Measurements from ENCODE around the gene APP. TPM values are rescaled to one million over a fixed set of nuclear protein-coding genes. Genes with fewer than 3 reads are reported as not detected.

The APP gene
- 10 to 100 TPM; 28.6 to 81.7 TPM for polyA plus RNA-seq

GRCh38 chr21:26170471-26171257, at the start of gene APP:
Gene APP (minus strand): TSS chr21:26170770. CDS start chr21:26170620, 150 bp downstream.
- no peaks in the 10 kb centered on the region for H3K9me3 ChIP-seq (ENCODE audit: control insufficient read depth in 2 of 2, insufficient read depth in 1 of 2, low read depth in 1 of 2, low read length in 1 of 2)
- H3K36me3 ChIP-seq (ENCODE audit: control insufficient read depth in 2 of 2, insufficient read depth in 2 of 2, low read length in 1 of 2) = no peaks in the 10 kb centered on the region
- no peaks in the 10 kb centered on the region for H3K4me1 ChIP-seq (ENCODE audit: control insufficient read depth in 2 of 2, insufficient read depth in 2 of 2, low read length in 1 of 2)
- H3K27ac ChIP-seq (ENCODE audit: low read depth in 2 of 2, low read length in 1 of 2) = peak within 1 kb of the TSS; percentile 83 to 86
- peak within 1 kb of the TSS; percentile 59 to 93 for H3K4me3 ChIP-seq (ENCODE audit: low read depth in 1 of 2, low read length in 2 of 2)
- no peaks in the 10 kb centered on the region for H3K27me3 ChIP-seq (ENCODE audit: control insufficient read depth in 1 of 2, insufficient read depth in 2 of 2, low read length in 2 of 2)
- 0 to 1% methylated on average over 68 to 88 of the region's 88 CpGs for WGBS, 2 donors

GRCh38 chr21:26212220-26212619, 41.6 kb upstream of the APP start:
- no peak overlapping the region for H3K4me3 ChIP-seq (ENCODE audit: low read depth in 1 of 2, low read length in 2 of 2)
- no peaks in the 10 kb centered on the region for H3K9me3 ChIP-seq (ENCODE audit: control insufficient read depth in 2 of 2, insufficient read depth in 1 of 2, low read depth in 1 of 2, low read length in 1 of 2)
- no peak overlapping the region for H3K27ac ChIP-seq (ENCODE audit: low read depth in 2 of 2, low read length in 1 of 2)
- H3K36me3 ChIP-seq (ENCODE audit: control insufficient read depth in 2 of 2, insufficient read depth in 2 of 2, low read length in 1 of 2) = no peaks in the 10 kb centered on the region
- WGBS, 2 donors = 79 to 86% methylated on average over 9 of the region's 9 CpGs
- no peaks in the 10 kb centered on the region for H3K27me3 ChIP-seq (ENCODE audit: control insufficient read depth in 1 of 2, insufficient read depth in 2 of 2, low read length in 2 of 2)
- H3K4me1 ChIP-seq (ENCODE audit: control insufficient read depth in 2 of 2, insufficient read depth in 2 of 2, low read length in 1 of 2) = no peaks in the 10 kb centered on the region

GRCh38 chr21:26210614-26211013, 40.0 kb upstream of the APP start:
- H3K4me3 ChIP-seq (ENCODE audit: low read depth in 1 of 2, low read length in 2 of 2) = no peak overlapping the region
- no peaks in the 10 kb centered on the region for H3K4me1 ChIP-seq (ENCODE audit: control insufficient read depth in 2 of 2, insufficient read depth in 2 of 2, low read length in 1 of 2)
- H3K9me3 ChIP-seq (ENCODE audit: control insufficient read depth in 2 of 2, insufficient read depth in 1 of 2, low read depth in 1 of 2, low read length in 1 of 2) = no peaks in the 10 kb centered on the region
- WGBS, 2 donors = 58 to 77% methylated on average over 3 of the region's 3 CpGs
- H3K27ac ChIP-seq (ENCODE audit: low read depth in 2 of 2, low read length in 1 of 2) = no peak overlapping the region
- no peaks in the 10 kb centered on the region for H3K27me3 ChIP-seq (ENCODE audit: control insufficient read depth in 1 of 2, insufficient read depth in 2 of 2, low read length in 2 of 2)
- no peaks in the 10 kb centered on the region for H3K36me3 ChIP-seq (ENCODE audit: control insufficient read depth in 2 of 2, insufficient read depth in 2 of 2, low read length in 1 of 2)

- no peaks in the 10 kb centered on the region for H3K9me3 ChIP-seq (ENCODE audit: control insufficient read depth in 2 of 2, insufficient read depth in 1 of 2, low read depth in 1 of 2, low read length in 1 of 2)
- no peak overlapping the region for H3K4me3 ChIP-seq (ENCODE audit: low read depth in 1 of 2, low read length in 2 of 2)
- H3K4me1 ChIP-seq (ENCODE audit: control insufficient read depth in 2 of 2, insufficient read depth in 2 of 2, low read length in 1 of 2) = no peaks in the 10 kb centered on the region
- no peak overlapping the region for H3K27ac ChIP-seq (ENCODE audit: low read depth in 2 of 2, low read length in 1 of 2)
- H3K36me3 ChIP-seq (ENCODE audit: control insufficient read depth in 2 of 2, insufficient read depth in 2 of 2, low read length in 1 of 2) = no peaks in the 10 kb centered on the region
- 83 to 88% methylated on average over 3 of the region's 3 CpGs for WGBS, 2 donors
- H3K27me3 ChIP-seq (ENCODE audit: control insufficient read depth in 1 of 2, insufficient read depth in 2 of 2, low read length in 2 of 2) = no peaks in the 10 kb centered on the region
These were observed 36.5 kb upstream of the APP start for GRCh38 chr21:26207021-26207420.

GRCh38 chr21:26199456-26199855, 28.9 kb upstream of the APP start:
- H3K4me1 ChIP-seq (ENCODE audit: control insufficient read depth in 2 of 2, insufficient read depth in 2 of 2, low read length in 1 of 2) = no peaks in the 10 kb centered on the region
- H3K27ac ChIP-seq (ENCODE audit: low read depth in 2 of 2, low read length in 1 of 2) = no peak overlapping the region
- 42 to 43% methylated on average over 4 of the region's 4 CpGs for WGBS, 2 donors
- H3K4me3 ChIP-seq (ENCODE audit: low read depth in 1 of 2, low read length in 2 of 2) = no peak overlapping the region
- no peaks in the 10 kb centered on the region for H3K36me3 ChIP-seq (ENCODE audit: control insufficient read depth in 2 of 2, insufficient read depth in 2 of 2, low read length in 1 of 2)
- H3K9me3 ChIP-seq (ENCODE audit: control insufficient read depth in 2 of 2, insufficient read depth in 1 of 2, low read depth in 1 of 2, low read length in 1 of 2) = no peaks in the 10 kb centered on the region
- no peaks in the 10 kb centered on the region for H3K27me3 ChIP-seq (ENCODE audit: control insufficient read depth in 1 of 2, insufficient read depth in 2 of 2, low read length in 2 of 2)

- no peaks in the 10 kb centered on the region for H3K9me3 ChIP-seq (ENCODE audit: control insufficient read depth in 2 of 2, insufficient read depth in 1 of 2, low read depth in 1 of 2, low read length in 1 of 2)
- WGBS, 2 donors = 82 to 85% methylated on average over 4 of the region's 4 CpGs
- H3K27me3 ChIP-seq (ENCODE audit: control insufficient read depth in 1 of 2, insufficient read depth in 2 of 2, low read length in 2 of 2) = no peaks in the 10 kb centered on the region
- H3K27ac ChIP-seq (ENCODE audit: low read depth in 2 of 2, low read length in 1 of 2) = no peak overlapping the region
- no peaks in the 10 kb centered on the region for H3K36me3 ChIP-seq (ENCODE audit: control insufficient read depth in 2 of 2, insufficient read depth in 2 of 2, low read length in 1 of 2)
- H3K4me3 ChIP-seq (ENCODE audit: low read depth in 1 of 2, low read length in 2 of 2) = no peak overlapping the region
- no peaks in the 10 kb centered on the region for H3K4me1 ChIP-seq (ENCODE audit: control insufficient read depth in 2 of 2, insufficient read depth in 2 of 2, low read length in 1 of 2)
These were observed 25.1 kb upstream of the APP start for GRCh38 chr21:26195708-26196107.

- H3K27ac ChIP-seq (ENCODE audit: low read depth in 2 of 2, low read length in 1 of 2) = no peak overlapping the region
- H3K9me3 ChIP-seq (ENCODE audit: control insufficient read depth in 2 of 2, insufficient read depth in 1 of 2, low read depth in 1 of 2, low read length in 1 of 2) = no peaks in the 10 kb centered on the region
- no peaks in the 10 kb centered on the region for H3K4me1 ChIP-seq (ENCODE audit: control insufficient read depth in 2 of 2, insufficient read depth in 2 of 2, low read length in 1 of 2)
- H3K27me3 ChIP-seq (ENCODE audit: control insufficient read depth in 1 of 2, insufficient read depth in 2 of 2, low read length in 2 of 2) = no peaks in the 10 kb centered on the region
- 38 to 46% methylated on average over 6 of the region's 6 CpGs for WGBS, 2 donors
- no peaks in the 10 kb centered on the region for H3K36me3 ChIP-seq (ENCODE audit: control insufficient read depth in 2 of 2, insufficient read depth in 2 of 2, low read length in 1 of 2)
- H3K4me3 ChIP-seq (ENCODE audit: low read depth in 1 of 2, low read length in 2 of 2) = no peak overlapping the region
These were observed 24.3 kb upstream of the APP start for GRCh38 chr21:26194811-26195251.

- 71 to 87% methylated on average over 3 of the region's 3 CpGs for WGBS, 2 donors
- no peaks in the 10 kb centered on the region for H3K9me3 ChIP-seq (ENCODE audit: control insufficient read depth in 2 of 2, insufficient read depth in 1 of 2, low read depth in 1 of 2, low read length in 1 of 2)
- no peaks in the 10 kb centered on the region for H3K27me3 ChIP-seq (ENCODE audit: control insufficient read depth in 1 of 2, insufficient read depth in 2 of 2, low read length in 2 of 2)
- no peak overlapping the region for H3K27ac ChIP-seq (ENCODE audit: low read depth in 2 of 2, low read length in 1 of 2)
- H3K4me1 ChIP-seq (ENCODE audit: control insufficient read depth in 2 of 2, insufficient read depth in 2 of 2, low read length in 1 of 2) = no peaks in the 10 kb centered on the region
- H3K4me3 ChIP-seq (ENCODE audit: low read depth in 1 of 2, low read length in 2 of 2) = no peak overlapping the region
- H3K36me3 ChIP-seq (ENCODE audit: control insufficient read depth in 2 of 2, insufficient read depth in 2 of 2, low read length in 1 of 2) = no peaks in the 10 kb centered on the region
These were observed 23.8 kb upstream of the APP start for GRCh38 chr21:26194326-26194725.

- H3K9me3 ChIP-seq (ENCODE audit: control insufficient read depth in 2 of 2, insufficient read depth in 1 of 2, low read depth in 1 of 2, low read length in 1 of 2) = no peaks in the 10 kb centered on the region
- no peak overlapping the region for H3K4me3 ChIP-seq (ENCODE audit: low read depth in 1 of 2, low read length in 2 of 2)
- H3K4me1 ChIP-seq (ENCODE audit: control insufficient read depth in 2 of 2, insufficient read depth in 2 of 2, low read length in 1 of 2) = no peaks in the 10 kb centered on the region
- 84 to 92% methylated on average over 5 of the region's 5 CpGs for WGBS, 2 donors
- H3K27me3 ChIP-seq (ENCODE audit: control insufficient read depth in 1 of 2, insufficient read depth in 2 of 2, low read length in 2 of 2) = no peaks in the 10 kb centered on the region
- no peak overlapping the region for H3K27ac ChIP-seq (ENCODE audit: low read depth in 2 of 2, low read length in 1 of 2)
- H3K36me3 ChIP-seq (ENCODE audit: control insufficient read depth in 2 of 2, insufficient read depth in 2 of 2, low read length in 1 of 2) = no peaks in the 10 kb centered on the region
These were observed 21.0 kb upstream of the APP start for GRCh38 chr21:26191609-26192008.

GRCh38 chr21:26188422-26188821, 17.9 kb upstream of the APP start:
- H3K36me3 ChIP-seq (ENCODE audit: control insufficient read depth in 2 of 2, insufficient read depth in 2 of 2, low read length in 1 of 2) = no peaks in the 10 kb centered on the region
- no peaks in the 10 kb centered on the region for H3K27me3 ChIP-seq (ENCODE audit: control insufficient read depth in 1 of 2, insufficient read depth in 2 of 2, low read length in 2 of 2)
- no peak overlapping the region for H3K27ac ChIP-seq (ENCODE audit: low read depth in 2 of 2, low read length in 1 of 2)
- H3K9me3 ChIP-seq (ENCODE audit: control insufficient read depth in 2 of 2, insufficient read depth in 1 of 2, low read depth in 1 of 2, low read length in 1 of 2) = peaks cover 0 to 3% of the 10 kb centered on the region in 2 donors
- H3K4me3 ChIP-seq (ENCODE audit: low read depth in 1 of 2, low read length in 2 of 2) = no peak overlapping the region
- 80 to 85% methylated on average over 5 of the region's 5 CpGs for WGBS, 2 donors
- no peaks in the 10 kb centered on the region for H3K4me1 ChIP-seq (ENCODE audit: control insufficient read depth in 2 of 2, insufficient read depth in 2 of 2, low read length in 1 of 2)

Measured in esophagus (tissue), 2 donors.